ENCODE data around the gene BRWD1.
"Not testable (repeated sequence)": the region's sequence is repeated elsewhere in the genome, so short reads cannot be mapped to it uniquely, and the experiment has no call there.

BRWD1 gene

DNA sequence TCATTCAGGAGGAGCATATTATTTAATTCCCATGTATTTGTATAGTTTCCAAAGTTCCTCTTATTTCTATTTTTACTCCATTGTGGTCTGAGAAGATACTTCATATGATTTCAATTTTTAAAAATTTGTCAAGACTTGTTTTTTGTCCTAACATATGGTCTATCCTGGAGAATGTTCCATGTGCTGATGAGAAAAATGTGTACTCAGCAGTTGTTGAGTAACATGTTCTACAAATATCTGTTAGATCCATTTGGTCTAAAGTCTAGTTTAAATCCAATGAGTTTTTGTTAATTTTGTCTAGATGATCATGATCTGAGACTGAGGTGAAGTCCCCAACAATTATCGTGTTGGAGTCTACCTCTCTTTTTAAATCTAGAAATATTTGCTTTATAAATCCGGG is 144.6 kb downstream of the BRWD1 start:
- DNase-seq (ENCODE audit: low read depth, low spot score), result no peak

DNA sequence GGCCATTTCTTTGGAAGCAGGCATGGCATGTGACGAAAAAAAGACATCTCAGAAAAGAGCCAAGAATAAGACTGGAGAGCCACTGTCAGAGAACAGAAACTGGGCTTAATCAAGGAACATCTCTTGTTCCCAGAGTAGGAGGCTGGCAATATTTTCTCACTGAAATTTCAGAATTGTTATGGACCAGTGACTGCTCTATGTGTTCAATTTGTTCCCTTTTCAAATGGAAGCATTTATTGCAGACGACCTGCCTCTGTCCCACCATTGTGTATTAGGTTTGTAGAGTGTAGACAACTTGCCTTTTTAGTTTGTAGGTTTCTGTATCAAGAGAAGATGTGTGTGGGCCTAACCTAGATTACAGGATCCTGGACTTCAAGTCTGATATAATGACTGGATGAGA is 148.9 kb downstream of the BRWD1 start:
- TF ChIP-seq ZNF274 (IDR thresholded peaks at IDR 0.05; ENCODE audit: low read depth, low read length), result no peak
- no peak for TF ChIP-seq SUZ12 (IDR thresholded peaks at IDR 0.05; ENCODE audit: extremely low read depth, insufficient read depth, insufficient read length)
- TF ChIP-seq YY1 (IDR thresholded peaks at IDR 0.05; ENCODE audit: insufficient read depth, insufficient read length), result no peak
- H3K9me3 ChIP-seq (ENCODE audit: insufficient read depth, low read length), result peaks cover 15% of the 10 kb centered on the region; the same call in 1 of the 2 replicates
- H3K4me1 ChIP-seq (ENCODE audit: insufficient read depth, insufficient read length), result no peaks in the 10 kb centered on the region
- no peaks in the 10 kb centered on the region for H3K27me3 ChIP-seq (ENCODE audit: insufficient read depth, insufficient read length)
- no peak overlapping the region for H3K4me3 ChIP-seq (ENCODE audit: insufficient read length, low read depth)
- DNase-seq (ENCODE audit: low read depth, low spot score), result no peak
- no peak overlapping the region for H3K9ac ChIP-seq (ENCODE audit: insufficient read length, low read depth)
- H3K36me3 ChIP-seq (ENCODE audit: insufficient read depth, insufficient read length, low read length), result peaks cover 5% of the 10 kb centered on the region

More for the DNA sequence above, 144.6 kb downstream of the BRWD1 start:
- Histone ChIP-seq H3K4me3 (ENCODE audit: insufficient read length, low read depth) (no peak overlapping the region), H3K9ac (ENCODE audit: insufficient read length, low read depth) (no peak overlapping the region), H3K36me3 (ENCODE audit: insufficient read depth, insufficient read length, low read length) (peaks cover 43% of the 10 kb centered on the region), H3K9me3 (ENCODE audit: insufficient read depth, low read length) (peaks cover 14% of the 10 kb centered on the region; the same call in 1 of the 2 replicates), H3K4me1 (ENCODE audit: insufficient read depth, insufficient read length) (no peaks in the 10 kb centered on the region), H3K27me3 (ENCODE audit: insufficient read depth, insufficient read length) (no peaks in the 10 kb centered on the region)
- no peak for TF ChIP-seq ZNF274 (IDR thresholded peaks at IDR 0.05; ENCODE audit: low read depth, low read length)
- TF ChIP-seq SUZ12 (IDR thresholded peaks at IDR 0.05; ENCODE audit: extremely low read depth, insufficient read depth, insufficient read length), result no peak
- TF ChIP-seq YY1 (IDR thresholded peaks at IDR 0.05; ENCODE audit: insufficient read depth, insufficient read length), result no peak

- Histone ChIP-seq H3K36me3 (ENCODE audit: insufficient read depth, insufficient read length, low read length) (no peaks in the 10 kb centered on the region), H3K4me1 (ENCODE audit: insufficient read depth, insufficient read length) (no peaks in the 10 kb centered on the region), H3K9me3 (ENCODE audit: insufficient read depth, low read length) (peaks cover 17% of the 10 kb centered on the region; the same call in 1 of the 2 replicates), H3K9ac (ENCODE audit: insufficient read length, low read depth) (no peak overlapping the region), H3K4me3 (ENCODE audit: insufficient read length, low read depth) (no peak overlapping the region), H3K27me3 (ENCODE audit: insufficient read depth, insufficient read length) (no peaks in the 10 kb centered on the region)
- no peak for DNase-seq (ENCODE audit: low read depth, low spot score)
- TF ChIP-seq YY1 (IDR thresholded peaks at IDR 0.05; ENCODE audit: insufficient read depth, insufficient read length) (no peak), ZNF274 (IDR thresholded peaks at IDR 0.05; ENCODE audit: low read depth, low read length) (no peak), SUZ12 (IDR thresholded peaks at IDR 0.05; ENCODE audit: extremely low read depth, insufficient read depth, insufficient read length) (no peak)
Measured at GRCh38 chr21:39161064-39161463, 152.4 kb downstream of the BRWD1 start.

DNA sequence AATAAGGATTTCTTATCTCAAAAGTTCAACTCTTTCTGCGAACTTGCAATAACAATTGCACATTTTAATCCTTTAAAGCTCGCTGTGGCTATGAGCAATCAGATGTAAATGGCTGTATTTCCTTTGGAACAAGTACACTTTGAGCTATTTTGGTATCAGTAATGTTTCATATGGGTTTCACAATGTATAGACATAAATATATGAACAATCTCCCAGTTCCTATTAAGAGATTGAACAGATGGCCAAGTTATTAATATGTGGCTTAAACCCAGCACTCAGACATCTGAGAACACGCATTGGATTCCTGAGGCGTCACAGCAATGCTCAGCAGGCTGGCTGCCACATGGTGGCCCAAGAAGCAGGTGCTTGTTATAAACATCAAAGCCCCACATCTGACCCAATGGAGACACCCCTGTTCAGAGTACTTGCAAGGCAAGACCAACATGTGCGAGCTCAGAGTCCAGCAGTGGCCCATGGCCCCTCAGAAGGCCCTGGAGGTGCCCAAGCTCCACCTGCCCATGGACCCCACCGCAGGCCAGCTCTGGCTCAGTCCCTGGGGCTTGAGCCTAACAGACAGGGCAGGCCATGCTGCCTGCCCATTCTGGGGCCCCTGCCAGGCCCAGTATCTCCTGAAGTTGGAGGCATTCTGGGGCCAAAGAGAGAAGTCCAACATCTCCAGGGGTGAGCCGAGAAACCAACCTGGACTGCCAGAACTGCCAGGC is 153.9 kb downstream of the BRWD1 start:
- Histone ChIP-seq H3K4me1 (ENCODE audit: insufficient read depth, insufficient read length) (no peaks in the 10 kb centered on the region), H3K36me3 (ENCODE audit: insufficient read depth, insufficient read length, low read length) (no peaks in the 10 kb centered on the region), H3K9me3 (ENCODE audit: insufficient read depth, low read length) (peaks cover 15% of the 10 kb centered on the region; the same call in 1 of the 2 replicates), H3K9ac (ENCODE audit: insufficient read length, low read depth) (no peak overlapping the region), H3K4me3 (ENCODE audit: insufficient read length, low read depth) (no peak overlapping the region), H3K27me3 (ENCODE audit: insufficient read depth, insufficient read length) (no peaks in the 10 kb centered on the region)
- DNase-seq (ENCODE audit: low read depth, low spot score), result no peak
- TF ChIP-seq SUZ12 (IDR thresholded peaks at IDR 0.05; ENCODE audit: extremely low read depth, insufficient read depth, insufficient read length), result no peak

GRCh38 chr21:39157241-39157640 is 156.2 kb downstream of the BRWD1 start:
- H3K9me3 ChIP-seq (ENCODE audit: insufficient read depth, low read length); H3K4me3 ChIP-seq (ENCODE audit: insufficient read length, low read depth); H3K4me1 ChIP-seq (ENCODE audit: insufficient read depth, insufficient read length); H3K9ac ChIP-seq (ENCODE audit: insufficient read length, low read depth); H3K27me3 ChIP-seq (ENCODE audit: insufficient read depth, insufficient read length); DNase-seq (ENCODE audit: low read depth, low spot score); H3K36me3 ChIP-seq (ENCODE audit: insufficient read depth, insufficient read length, low read length): not testable (repeated sequence)

- DNase-seq (ENCODE audit: low read depth, low spot score), result no peak
- H3K4me3 ChIP-seq (ENCODE audit: insufficient read length, low read depth), result no peak overlapping the region
- no peak for TF ChIP-seq YY1 (IDR thresholded peaks at IDR 0.05; ENCODE audit: insufficient read depth, insufficient read length)
- TF ChIP-seq SUZ12 (IDR thresholded peaks at IDR 0.05; ENCODE audit: extremely low read depth, insufficient read depth, insufficient read length), result no peak
- no peak for TF ChIP-seq ZNF274 (IDR thresholded peaks at IDR 0.05; ENCODE audit: low read depth, low read length)
- H3K9me3 ChIP-seq (ENCODE audit: insufficient read depth, low read length), result peaks cover 6% of the 10 kb centered on the region; the same call in 1 of the 2 replicates
- H3K27me3 ChIP-seq (ENCODE audit: insufficient read depth, insufficient read length), result no peaks in the 10 kb centered on the region
- H3K4me1 ChIP-seq (ENCODE audit: insufficient read depth, insufficient read length), result no peaks in the 10 kb centered on the region
- no peak overlapping the region for H3K9ac ChIP-seq (ENCODE audit: insufficient read length, low read depth)
- H3K36me3 ChIP-seq (ENCODE audit: insufficient read depth, insufficient read length, low read length), result no peaks in the 10 kb centered on the region
Measured at GRCh38 chr21:39156024-39156423, 157.4 kb downstream of the BRWD1 start.

- Histone ChIP-seq H3K9ac (ENCODE audit: insufficient read length, low read depth) (no peak overlapping the region), H3K4me3 (ENCODE audit: insufficient read length, low read depth) (no peak overlapping the region), H3K4me1 (ENCODE audit: insufficient read depth, insufficient read length) (no peaks in the 10 kb centered on the region), H3K27me3 (ENCODE audit: insufficient read depth, insufficient read length) (no peaks in the 10 kb centered on the region), H3K36me3 (ENCODE audit: insufficient read depth, insufficient read length, low read length) (no peaks in the 10 kb centered on the region), H3K9me3 (ENCODE audit: insufficient read depth, low read length) (peaks cover 6% of the 10 kb centered on the region; the same call in 1 of the 2 replicates)
- TF ChIP-seq YY1 (IDR thresholded peaks at IDR 0.05; ENCODE audit: insufficient read depth, insufficient read length), result no peak
- TF ChIP-seq SUZ12 (IDR thresholded peaks at IDR 0.05; ENCODE audit: extremely low read depth, insufficient read depth, insufficient read length), result no peak
- no peak for DNase-seq (ENCODE audit: low read depth, low spot score)
Measured at GRCh38 chr21:39155578-39155977, 157.9 kb downstream of the BRWD1 start.

Data from NT2/D1 (cell line).